ENCODE results near the gene RESP18.

DNA sequence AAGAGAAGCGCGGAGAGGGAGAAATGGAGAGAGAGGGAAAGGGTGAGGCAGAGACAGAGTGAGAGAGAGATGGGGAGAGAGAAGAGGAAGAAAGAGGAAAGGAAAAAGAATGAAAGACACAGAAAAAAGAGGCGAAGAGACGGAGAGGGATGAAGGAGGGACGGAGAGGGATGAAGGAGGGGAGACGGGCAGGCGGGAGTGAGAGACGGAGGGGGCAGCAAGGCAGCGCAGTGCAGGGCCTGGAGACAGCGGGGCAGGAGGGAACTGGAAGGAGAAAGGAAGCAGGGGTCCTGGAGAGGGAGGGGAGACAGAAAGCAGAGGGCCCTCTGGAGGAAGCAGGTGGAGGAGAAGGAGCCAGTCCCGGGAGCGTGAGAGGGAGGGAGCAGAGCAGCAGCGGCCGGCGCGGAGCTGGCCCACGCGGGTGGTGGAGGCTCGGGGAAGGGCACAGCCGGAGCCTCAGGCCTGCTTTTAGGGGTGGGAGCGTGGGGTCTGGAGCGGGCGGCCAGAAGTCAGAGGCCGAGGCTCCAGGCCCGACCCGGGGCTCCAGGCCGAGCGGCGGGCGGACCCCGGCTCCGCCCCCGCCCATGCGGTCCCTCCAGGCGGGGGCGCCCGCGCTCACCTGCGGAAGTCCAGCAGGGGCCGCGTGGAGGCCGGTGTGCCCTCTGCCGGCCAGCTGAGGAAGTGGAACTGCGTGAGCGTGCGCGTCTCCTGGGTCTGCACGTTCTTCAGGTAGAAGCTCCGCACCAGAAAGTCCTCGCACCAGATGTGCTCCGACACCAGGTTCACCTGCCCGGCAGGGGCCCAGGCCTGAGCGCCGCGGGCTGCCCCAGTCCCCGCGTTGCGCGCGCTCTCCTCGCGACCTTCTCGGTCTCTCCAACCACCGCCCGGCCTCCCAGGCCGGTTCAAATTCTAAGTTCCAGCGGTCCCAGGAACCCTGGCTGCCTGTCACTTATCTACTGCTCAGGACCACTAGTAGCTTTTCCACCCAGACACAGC lies 37.9 kb downstream of the RESP18 start:
- TF ChIP-seq, protein P1, sequence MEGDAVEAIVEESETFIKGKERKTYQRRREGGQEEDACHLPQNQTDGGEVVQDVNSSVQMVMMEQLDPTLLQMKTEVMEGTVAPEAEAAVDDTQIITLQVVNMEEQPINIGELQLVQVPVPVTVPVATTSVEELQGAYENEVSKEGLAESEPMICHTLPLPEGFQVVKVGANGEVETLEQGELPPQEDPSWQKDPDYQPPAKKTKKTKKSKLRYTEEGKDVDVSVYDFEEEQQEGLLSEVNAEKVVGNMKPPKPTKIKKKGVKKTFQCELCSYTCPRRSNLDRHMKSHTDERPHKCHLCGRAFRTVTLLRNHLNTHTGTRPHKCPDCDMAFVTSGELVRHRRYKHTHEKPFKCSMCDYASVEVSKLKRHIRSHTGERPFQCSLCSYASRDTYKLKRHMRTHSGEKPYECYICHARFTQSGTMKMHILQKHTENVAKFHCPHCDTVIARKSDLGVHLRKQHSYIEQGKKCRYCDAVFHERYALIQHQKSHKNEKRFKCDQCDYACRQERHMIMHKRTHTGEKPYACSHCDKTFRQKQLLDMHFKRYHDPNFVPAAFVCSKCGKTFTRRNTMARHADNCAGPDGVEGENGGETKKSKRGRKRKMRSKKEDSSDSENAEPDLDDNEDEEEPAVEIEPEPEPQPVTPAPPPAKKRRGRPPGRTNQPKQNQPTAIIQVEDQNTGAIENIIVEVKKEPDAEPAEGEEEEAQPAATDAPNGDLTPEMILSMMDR (IDR thresholded peaks at IDR 0.05), result peak; percentile 82
- TF ChIP-seq EZH2 (IDR thresholded peaks at IDR 0.05) (no peak), EZH2phosphoT487 (IDR thresholded peaks at IDR 0.05) (no peak)

Measured in neural progenitor cell (in vitro differentiated cells).